HG02870 (cell line): ENCODE data around the gene EPS8.
A peak's percentile ranks its signal among the peaks of the same experiment; 100 is the strongest.

ENCODE experiments used
- ATAC-seq: cut with Tn5 transposase; IDR thresholded peaks from one replicate; pipeline ENCODE4 v1.9.1; 2021; ENCODE audit warnings: mild to moderate bottlenecking, moderate library complexity; ENCODE audit not compliant: unreplicated experiment

The EPS8 gene

GRCh38 chr12:15800278-15800677 lies 11.1 kb upstream of the EPS8 start:
- no peak for ATAC-seq

GRCh38 chr12:15797818-15798217 lies 8.6 kb upstream of the EPS8 start:
- ATAC-seq = no peak

GRCh38 chr12:15796493-15797141 lies 7.4 kb upstream of the EPS8 start:
- no peak for ATAC-seq

DNA sequence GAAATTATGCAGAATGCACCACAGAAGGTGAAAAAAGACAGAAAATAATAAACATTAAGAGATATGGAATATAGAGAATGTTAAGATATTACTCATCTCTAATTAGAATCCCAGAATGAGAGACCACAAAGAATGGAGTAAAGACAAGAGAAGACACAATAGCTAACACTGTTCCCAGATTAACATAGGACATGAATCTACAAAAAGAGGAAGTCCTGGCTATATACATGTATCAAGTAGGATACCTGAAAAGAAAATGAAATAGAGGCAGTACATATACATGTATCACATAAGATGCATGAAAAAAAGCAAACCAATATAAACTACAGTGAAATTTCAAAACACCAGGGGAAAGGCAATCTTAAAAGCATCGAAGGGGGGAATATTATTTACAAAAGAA lies 5.6 kb upstream of the EPS8 start:
- no peak for ATAC-seq

- no peak for ATAC-seq
These were observed 5.0 kb upstream of the EPS8 start for GRCh38 chr12:15794196-15794595.

DNA sequence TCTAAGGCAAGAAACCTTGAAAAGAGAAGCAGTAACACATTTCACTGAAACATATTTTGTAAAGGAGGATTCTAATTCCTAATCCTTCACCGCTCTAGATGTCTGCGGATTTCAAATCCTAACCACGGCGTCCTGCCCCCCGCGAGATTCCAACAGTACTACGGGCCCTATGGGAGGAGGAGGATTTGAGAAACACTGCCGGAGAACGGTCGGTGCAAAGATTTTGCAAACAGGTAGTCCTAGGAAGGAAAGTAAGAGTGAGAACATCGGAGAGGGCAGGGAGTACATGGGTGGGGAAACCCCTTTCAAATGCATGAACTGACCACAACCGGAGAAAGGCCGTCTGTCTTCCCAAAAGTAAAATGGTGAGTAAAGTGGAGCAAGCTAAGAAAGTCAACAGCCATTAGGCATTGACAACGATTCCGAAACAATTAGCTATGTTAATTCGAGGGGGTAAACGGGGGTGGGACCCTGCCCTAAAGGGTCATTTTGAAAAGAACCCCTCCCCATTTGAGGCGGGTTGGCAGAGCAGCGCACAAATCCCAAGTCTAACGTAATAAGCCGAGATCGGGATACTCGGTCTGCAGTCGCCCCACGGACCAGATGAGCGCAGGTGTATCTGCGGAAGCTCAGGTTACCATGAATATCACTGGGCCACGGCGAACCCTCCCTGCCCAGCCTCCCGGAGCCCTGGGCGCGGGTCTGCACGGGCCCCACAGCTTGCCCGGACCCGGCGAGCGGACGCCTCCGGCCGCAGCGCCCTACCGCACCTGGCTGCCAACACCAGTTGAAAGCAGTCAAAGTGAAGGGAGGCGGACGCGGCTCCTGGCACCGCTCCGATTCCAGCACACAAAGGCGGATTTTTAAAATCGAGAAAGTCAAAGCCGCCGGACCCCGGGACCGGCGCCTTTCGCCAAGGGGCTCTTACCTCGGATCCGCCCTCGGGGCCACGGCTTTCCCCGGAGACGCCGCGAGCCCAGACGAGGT lies 662 bp downstream of the EPS8 start:
- peak; percentile 34 for ATAC-seq

GRCh38 chr12:15787778-15788177 lies 1.4 kb downstream of the EPS8 start:
- no peak for ATAC-seq

- ATAC-seq = no peak
These were observed 2.4 kb downstream of the EPS8 start for GRCh38 chr12:15786772-15787171.

DNA sequence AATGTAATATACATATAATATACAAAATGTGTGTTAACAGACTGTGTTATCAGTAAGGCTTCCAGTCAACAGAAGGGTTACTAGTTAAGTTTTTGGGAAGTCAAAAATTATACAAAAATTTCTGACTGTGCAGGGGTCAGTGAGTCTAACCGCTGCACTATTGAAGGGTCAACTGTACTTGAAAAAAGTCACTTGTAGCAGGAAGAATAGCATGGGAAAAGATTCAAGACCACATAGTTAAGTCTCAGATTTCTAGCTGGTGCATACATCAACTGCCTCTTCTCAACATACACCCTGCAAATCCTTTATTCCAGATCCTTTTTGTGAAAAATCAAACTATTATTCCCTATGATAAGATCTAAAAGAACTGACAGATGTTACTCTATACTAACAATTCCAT lies 5.9 kb downstream of the EPS8 start:
- no peak for ATAC-seq

GRCh38 chr12:15782667-15783066 lies 6.5 kb downstream of the EPS8 start:
- ATAC-seq = no peak

DNA sequence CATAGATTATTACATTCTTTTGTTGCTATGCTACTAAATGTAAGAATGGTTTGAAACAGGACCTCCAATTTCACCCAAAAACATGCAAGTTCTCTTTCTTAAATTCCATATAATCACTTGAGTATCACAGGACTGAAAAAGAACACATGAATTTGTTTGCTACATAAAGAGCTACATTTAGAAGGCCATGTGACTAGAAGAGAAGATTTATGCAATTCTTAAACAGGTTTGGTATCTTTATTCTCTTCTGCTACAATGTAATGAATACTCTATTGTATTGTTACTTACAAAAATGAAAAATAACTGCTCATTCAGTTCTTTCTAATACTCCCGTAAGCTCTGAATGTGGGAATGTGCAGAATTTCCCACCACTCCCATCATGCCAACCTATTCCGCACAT lies 9.3 kb downstream of the EPS8 start:
- ATAC-seq = no peak

DNA sequence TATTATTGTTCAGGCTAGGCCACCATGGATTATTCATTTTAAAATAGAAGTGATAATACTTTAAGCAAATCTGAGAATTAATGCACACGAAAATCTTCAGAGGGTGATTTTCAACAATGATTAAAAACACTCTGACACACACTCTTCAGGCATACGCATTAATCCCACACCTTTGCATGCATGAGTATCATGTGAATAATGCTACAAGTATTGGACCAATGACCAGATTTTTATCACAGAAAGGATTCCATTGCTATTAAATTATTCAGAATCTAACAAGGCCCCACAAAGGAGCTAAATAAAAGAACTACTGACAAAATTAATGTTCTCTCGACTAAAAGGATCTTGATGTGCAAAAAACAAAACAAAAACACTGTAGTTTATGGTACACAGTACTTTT lies 11.1 kb downstream of the EPS8 start:
- ATAC-seq = no peak

DNA sequence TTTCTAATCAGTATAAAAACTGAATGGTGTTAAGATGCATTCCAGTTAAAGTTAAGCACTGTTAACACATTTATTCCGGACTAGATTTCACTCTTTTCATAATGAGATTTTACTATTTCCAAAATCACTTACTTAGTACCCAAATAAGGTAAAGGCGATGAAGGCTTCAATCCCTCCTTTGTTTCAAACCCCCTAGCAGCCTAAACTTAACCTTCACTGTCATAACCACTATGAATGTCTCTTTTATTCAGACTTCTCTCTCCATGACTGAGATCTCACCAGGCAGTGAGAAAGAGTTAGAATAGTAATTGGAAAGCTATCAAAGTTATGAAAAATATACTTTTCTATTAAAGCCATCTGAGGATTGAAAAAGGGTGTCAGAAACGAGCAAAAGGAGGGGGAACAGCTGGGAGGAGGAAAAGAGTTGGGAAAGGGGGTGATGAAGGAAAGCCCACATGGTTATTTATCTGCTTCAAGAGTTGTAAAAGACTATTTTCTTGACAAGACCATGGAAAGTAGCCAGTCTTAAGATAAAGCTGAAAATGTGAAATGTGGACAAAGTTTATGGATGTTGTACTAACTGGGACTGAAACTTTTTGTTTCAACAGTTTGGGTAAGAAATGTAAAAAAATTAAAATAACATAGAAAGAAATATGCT lies 11.7 kb downstream of the EPS8 start:
- no peak for ATAC-seq

DNA sequence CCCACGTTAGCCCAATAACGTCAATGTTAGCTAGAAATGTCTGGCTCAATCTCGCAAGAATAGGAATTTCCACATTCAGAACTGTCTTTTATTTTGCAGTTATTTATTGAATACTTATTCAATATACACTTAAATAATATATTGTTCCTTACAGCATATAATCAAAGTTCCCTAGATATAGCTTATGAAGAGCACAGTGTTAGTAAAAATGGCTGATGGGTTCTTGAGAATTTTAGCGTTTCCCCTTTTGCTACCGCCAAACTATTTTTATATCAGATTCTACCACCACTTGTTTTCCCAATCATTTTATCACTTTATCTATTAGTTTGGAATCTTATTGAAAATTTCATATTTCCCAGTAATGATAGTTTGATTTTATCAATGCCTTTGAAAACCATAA lies 12.7 kb downstream of the EPS8 start:
- ATAC-seq = no peak

GRCh38 chr12:15774819-15775218 lies 14.4 kb downstream of the EPS8 start:
- no peak for ATAC-seq

- no peak for ATAC-seq
These were observed 16.7 kb downstream of the EPS8 start for GRCh38 chr12:15772405-15773018.

GRCh38 chr12:15770581-15770980 lies 18.6 kb downstream of the EPS8 start:
- ATAC-seq = no peak

DNA sequence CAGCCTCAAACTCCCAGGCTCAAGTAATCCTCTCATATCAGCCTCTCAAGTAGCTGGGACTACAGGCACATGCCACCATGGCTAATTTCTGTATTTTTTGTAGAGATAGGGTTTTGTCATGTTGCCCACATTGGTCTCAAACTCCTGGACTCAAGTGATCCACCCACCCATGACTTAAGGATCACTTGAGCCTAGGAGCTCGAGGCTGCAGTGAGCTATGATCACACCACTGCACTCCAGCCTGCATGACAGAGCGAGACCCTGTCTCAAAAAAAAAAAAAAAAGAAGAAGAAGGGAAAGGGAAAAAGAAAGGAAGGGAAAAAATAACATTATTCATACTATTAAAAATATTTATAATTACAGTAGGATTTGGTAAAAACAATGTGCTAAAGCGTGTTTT lies 19.2 kb downstream of the EPS8 start:
- no peak for ATAC-seq

DNA sequence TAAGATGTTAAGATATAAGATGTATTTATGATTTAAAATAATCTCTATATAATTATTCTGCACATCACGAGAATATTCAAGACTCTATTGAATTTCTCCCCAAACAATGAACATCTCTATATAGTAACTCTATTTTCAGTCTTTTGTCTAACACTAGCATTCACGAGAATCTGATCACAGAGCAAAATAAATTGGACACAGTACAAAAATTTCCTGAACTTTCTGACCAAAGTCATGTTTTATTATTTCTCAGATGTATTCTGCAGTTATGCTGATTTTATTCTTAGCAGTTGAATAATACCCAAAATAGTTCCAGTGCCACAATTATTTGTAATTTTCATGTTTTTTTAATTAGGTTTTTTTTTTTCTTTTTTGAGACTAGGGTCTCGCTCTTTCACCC lies 19.6 kb downstream of the EPS8 start:
- ATAC-seq = no peak

DNA sequence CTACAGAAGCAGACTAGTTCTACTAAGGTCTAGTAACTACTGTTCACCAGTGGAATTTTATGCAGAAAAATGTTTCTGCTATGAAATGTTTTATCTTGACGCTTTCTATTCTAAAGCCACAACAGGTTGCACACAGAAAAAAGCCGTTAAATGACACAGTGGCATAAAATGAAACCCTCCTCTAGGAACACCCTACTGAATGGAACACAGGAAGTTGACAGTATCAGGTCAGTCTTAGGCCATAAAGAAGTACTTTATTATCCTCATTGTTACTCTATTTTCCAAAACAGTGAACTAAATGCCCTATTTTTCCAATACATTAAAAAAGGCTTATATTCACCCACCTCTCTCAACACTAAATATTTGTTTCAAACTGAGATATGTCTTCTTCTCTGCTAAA lies 21.9 kb downstream of the EPS8 start:
- ATAC-seq = no peak

DNA sequence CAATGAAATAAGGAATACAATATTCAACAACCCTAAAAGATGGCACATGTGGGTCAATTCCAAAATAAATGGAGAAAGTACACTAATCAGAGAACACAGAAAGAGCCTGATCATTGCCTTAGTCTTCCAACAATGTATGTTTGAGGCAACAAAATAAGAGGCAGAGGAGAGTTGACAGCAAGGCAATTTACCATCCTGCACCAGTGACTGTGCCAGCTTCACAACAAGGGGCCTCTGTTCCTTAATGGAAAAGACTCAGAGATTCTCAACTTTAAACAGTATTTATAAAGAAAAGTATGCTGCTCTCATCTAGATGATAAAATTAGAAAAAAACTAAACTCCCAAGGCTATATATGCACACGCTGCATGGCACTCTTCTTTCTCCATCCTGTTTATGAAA lies 25.9 kb downstream of the EPS8 start:
- no peak for ATAC-seq
